K562 (cell line): ENCODE data around the gene RUSC1. TPM values are rescaled to one million over a fixed set of nuclear protein-coding genes. Genes with fewer than 3 reads are reported as not detected.
A peak's percentile ranks its signal among the peaks of the same experiment; 100 is the strongest.

Experiments used
- ATF2 ChIP-seq: sonication (generic); formaldehyde crosslinking; IDR thresholded peaks from 2 replicates; pipeline ENCODE4 v1.8.1; 2022; ENCODE audit warnings: missing genetic modification reagents
- CAMTA2 ChIP-seq: fragments of 250-450 bp; sonication (Bioruptor Pico); conservative IDR thresholded peaks from 2 replicates; pipeline ENCODE4 v1.5.1; 2022
- DDX20 ChIP-seq: fragments of 450-650 bp; IDR thresholded peaks from 2 replicates; pipeline ENCODE4 v1.6.1; 2016; ENCODE audit warnings: missing genetic modification characterization, low read depth, mild to moderate bottlenecking, missing compliant biosample characterization, moderate library complexity
- DMBX1 ChIP-seq: fragments of 250-450 bp; sonication (Bioruptor Pico); IDR thresholded peaks from 2 replicates; pipeline ENCODE4 v1.8.0; 2022; ENCODE audit warnings: inconsistent platforms, mild to moderate bottlenecking, moderate library complexity, borderline replicate concordance
- ELF1 ChIP-seq: fragments of 200-800 bp; sonication (Bioruptor generic); IDR thresholded peaks from 2 replicates; pipeline ENCODE4 v1.6.1; 2016; ENCODE audit warnings: missing genetic modification characterization, missing compliant biosample characterization
- HNRNPH1 ChIP-seq: fragments of 200-400 bp; formaldehyde crosslinking; optimal IDR thresholded peaks from 2 replicates; pipeline ENCODE3; 2017; ENCODE audit warnings: low read depth, mild to moderate bottlenecking, low read length, moderate library complexity
- HNRNPLL ChIP-seq: fragments of 200-400 bp; formaldehyde crosslinking; IDR thresholded peaks from 2 replicates; pipeline ENCODE4 v1.6.1; 2017; ENCODE audit warnings: low read length, low read depth, mild to moderate bottlenecking; ENCODE audit not compliant: poor library complexity, severe bottlenecking
- LARP7 ChIP-seq: fragments of 450-650 bp; IDR thresholded peaks from 2 replicates; pipeline ENCODE4 v1.6.1; 2016
- MXD1 ChIP-seq: fragments of 250-450 bp; sonication (Bioruptor Pico); IDR thresholded peaks from 2 replicates; pipeline ENCODE4 v1.8.0; 2021; ENCODE audit warnings: borderline replicate concordance, mild to moderate bottlenecking, moderate library complexity; ENCODE audit not compliant: poor library complexity, severe bottlenecking
- PHB ChIP-seq: fragments of 250-450 bp; sonication (Bioruptor Pico); IDR thresholded peaks from 2 replicates; pipeline ENCODE4 v1.5.0; 2021
- SETDB1 ChIP-seq: IDR thresholded peaks from one replicate; pipeline ENCODE4 v1.6.1; 2012; ENCODE audit warnings: low read length, control low read depth, inconsistent platforms
- SMARCA5 ChIP-seq: fragments of 450-650 bp; IDR thresholded peaks from 2 replicates; pipeline ENCODE4 v1.6.1; 2016
- STAG1 ChIP-seq: sonication (generic); formaldehyde crosslinking; IDR thresholded peaks from 2 replicates; pipeline ENCODE4 v1.5.0; 2020; ENCODE audit warnings: missing genetic modification reagents, borderline replicate concordance
- THRAP3 ChIP-seq: fragments of 450-650 bp; IDR thresholded peaks from 2 replicates; pipeline ENCODE4 v1.6.1; 2016; ENCODE audit warnings: mild to moderate bottlenecking, inconsistent platforms, borderline replicate concordance
- UBTF ChIP-seq, 2 experiments: IDR thresholded peaks; 2 replicates each; pipeline ENCODE4 v1.6.1; 2012; ENCODE audit warnings: improper control_type of control experiment in 2 of 2, low read depth in 2 of 2, low read length in 2 of 2, borderline replicate concordance in 1 of 2
- ZNF134 ChIP-seq: fragments of 250-450 bp; sonication (Bioruptor Pico); conservative IDR thresholded peaks from 2 replicates; pipeline ENCODE4 v1.4.0; 2020
- ZNF217 ChIP-seq: sonication (generic); formaldehyde crosslinking; IDR thresholded peaks from 2 replicates; pipeline ENCODE4 v1.8.0; 2022; ENCODE audit warnings: mild to moderate bottlenecking, missing genetic modification reagents
- ZNF282 ChIP-seq: sonication (generic); formaldehyde crosslinking; IDR thresholded peaks from 2 replicates; pipeline ENCODE4 v1.8.1; 2023; ENCODE audit warnings: missing genetic modification reagents
- ZNF436 ChIP-seq: fragments of 250-450, 450-650 bp; sonication (Bioruptor Pico); formaldehyde crosslinking; IDR thresholded peaks from 2 replicates; pipeline ENCODE4 v1.7.0; 2020; ENCODE audit warnings: mild to moderate bottlenecking
- polyA plus RNA-seq, 8 experiments: library from polyadenylated mRNA; depleted of rRNA in 4 of 8; stranded (reverse) in 5 of 8; unstranded in 3 of 8; fragments of >200 nt; fragmentation: Nextera tagmentation in 2 of 8; fragmentation: Illumina TruSeq in 1 of 8; extraction: Ambion mirVana in 2 of 8; extraction: Trizol in 1 of 8; gene quantifications; 2 replicates each; pipeline versions ENCODE4 v1.2.1 to v1.2.3, GENCODE V29; 2011 to 2014; ENCODE audit warnings: inconsistent platforms in 1 of 8, missing spikeins in 1 of 8
- total RNA-seq, 7 experiments: library from RNA; depleted of rRNA in 6 of 7; stranded (reverse); fragments of >200 nt in 6 of 7; fragmentation: Illumina TruSeq in 2 of 7; extraction: Trizol in 2 of 7; gene quantifications; 2 replicates each; pipeline versions ENCODE4 v1.2.1 to v1.2.3, GENCODE V29; 2011 to 2021; ENCODE audit warnings: low replicate concordance in 1 of 7
- TF ChIP-seq, protein P1 (sequence below), 2 experiments: fragments of 150-350 bp in 1 of 2; IDR thresholded peaks; 2 replicates each; pipeline ENCODE4 v1.6.1; 2012 to 2016; ENCODE audit warnings: low read depth in 2 of 2, low read length in 2 of 2, mild to moderate bottlenecking in 1 of 2, moderate library complexity in 1 of 2

The RUSC1 gene
- total and polyA plus RNA-seq, 9 of the 15 experiments (the other 6 are each of a cell fraction or from before 2014, with no cell fraction given) = 5.7 to 68.3 (median 33.6) TPM

GRCh38 chr1:155308493-155309422 is 11.9 kb upstream of the RUSC1 start, which contains the start of gene FDPS (continued):
- TF ChIP-seq, protein P1, sequence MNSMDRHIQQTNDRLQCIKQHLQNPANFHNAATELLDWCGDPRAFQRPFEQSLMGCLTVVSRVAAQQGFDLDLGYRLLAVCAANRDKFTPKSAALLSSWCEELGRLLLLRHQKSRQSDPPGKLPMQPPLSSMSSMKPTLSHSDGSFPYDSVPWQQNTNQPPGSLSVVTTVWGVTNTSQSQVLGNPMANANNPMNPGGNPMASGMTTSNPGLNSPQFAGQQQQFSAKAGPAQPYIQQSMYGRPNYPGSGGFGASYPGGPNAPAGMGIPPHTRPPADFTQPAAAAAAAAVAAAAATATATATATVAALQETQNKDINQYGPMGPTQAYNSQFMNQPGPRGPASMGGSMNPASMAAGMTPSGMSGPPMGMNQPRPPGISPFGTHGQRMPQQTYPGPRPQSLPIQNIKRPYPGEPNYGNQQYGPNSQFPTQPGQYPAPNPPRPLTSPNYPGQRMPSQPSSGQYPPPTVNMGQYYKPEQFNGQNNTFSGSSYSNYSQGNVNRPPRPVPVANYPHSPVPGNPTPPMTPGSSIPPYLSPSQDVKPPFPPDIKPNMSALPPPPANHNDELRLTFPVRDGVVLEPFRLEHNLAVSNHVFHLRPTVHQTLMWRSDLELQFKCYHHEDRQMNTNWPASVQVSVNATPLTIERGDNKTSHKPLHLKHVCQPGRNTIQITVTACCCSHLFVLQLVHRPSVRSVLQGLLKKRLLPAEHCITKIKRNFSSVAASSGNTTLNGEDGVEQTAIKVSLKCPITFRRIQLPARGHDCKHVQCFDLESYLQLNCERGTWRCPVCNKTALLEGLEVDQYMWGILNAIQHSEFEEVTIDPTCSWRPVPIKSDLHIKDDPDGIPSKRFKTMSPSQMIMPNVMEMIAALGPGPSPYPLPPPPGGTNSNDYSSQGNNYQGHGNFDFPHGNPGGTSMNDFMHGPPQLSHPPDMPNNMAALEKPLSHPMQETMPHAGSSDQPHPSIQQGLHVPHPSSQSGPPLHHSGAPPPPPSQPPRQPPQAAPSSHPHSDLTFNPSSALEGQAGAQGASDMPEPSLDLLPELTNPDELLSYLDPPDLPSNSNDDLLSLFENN (IDR thresholded peaks at IDR 0.05; ENCODE audit: low read depth in 2 of 2, low read length in 2 of 2) = 0 out of 4 replicates have a peak, but pooled peaks of 1 of the 2 experiments have one; percentile 9
- TF ChIP-seq STAG1 (CRISPR knock-in tag) (no peak), ATF2 (CRISPR knock-in tag) (no peak), SMARCA5 (no peak), CAMTA2 (CRISPR knock-in tag) (no peak), HNRNPH1 (no peak), ZNF134 (CRISPR knock-in tag) (no peak), THRAP3 (no peak), ZNF217 (CRISPR knock-in tag) (no peak), MXD1 (CRISPR knock-in tag) (no peak), ZNF282 (CRISPR knock-in tag) (no peak), DMBX1 (CRISPR knock-in tag) (no peak), HNRNPLL (peak; percentile 57), ZNF436 (CRISPR knock-in tag) (no peak), DDX20 (tag) (no peak), LARP7 (no peak), PHB (CRISPR knock-in tag) (0 out of 2 replicates have a peak, but pooled peaks have one; percentile 25), ELF1 (tag) (peak; percentile 96), SETDB1 (no peak), UBTF (IDR thresholded peaks at IDR 0.05; ENCODE audit: borderline replicate concordance in 1 of 2, low read depth in 2 of 2, low read length in 2 of 2) (0 out of 4 replicates have a peak, but pooled peaks of 1 of the 2 experiments have one; percentile 44)
